Skeletal muscle tissue (tissue), 4 donors: ENCODE results near the gene FICD. TPM values are rescaled to one million over a fixed set of nuclear protein-coding genes. Genes with fewer than 3 reads are reported as not detected.

Experiments used
- H3K27ac ChIP-seq: one replicate; pipeline ENCODE4 v1.7.0; 2013; ENCODE audit warnings: mild to moderate bottlenecking, low read depth, low read length, inconsistent platforms
- H3K27me3 ChIP-seq, 3 donors: one replicate each; pipeline ENCODE4 v1.7.0; 2013; ENCODE audit warnings: low read length in 3 of 3; ENCODE audit not compliant: control insufficient read depth in 3 of 3, insufficient read depth in 3 of 3
- H3K36me3 ChIP-seq, 3 donors: one replicate each; pipeline ENCODE4 v1.7.0; 2013; ENCODE audit warnings: low read length in 3 of 3; ENCODE audit not compliant: control insufficient read depth in 3 of 3, insufficient read depth in 3 of 3
- H3K4me1 ChIP-seq, 3 donors: one replicate each; pipeline ENCODE4 v1.7.0; 2013; ENCODE audit warnings: low read length in 3 of 3, mild to moderate bottlenecking in 3 of 3; ENCODE audit not compliant: control insufficient read depth in 3 of 3, insufficient read depth in 3 of 3
- H3K4me3 ChIP-seq, 3 donors: one replicate each; pipeline ENCODE4 v1.7.0; 2013; ENCODE audit warnings: low read length in 3 of 3
- H3K9ac ChIP-seq, 3 donors: one replicate each; pipeline ENCODE4 v1.7.0; 2013; ENCODE audit warnings: low read length in 3 of 3, mild to moderate bottlenecking in 3 of 3, moderate library complexity in 2 of 3, low read depth in 1 of 3
- H3K9me3 ChIP-seq, 3 donors: one replicate each; pipeline ENCODE4 v1.7.0; 2013; ENCODE audit warnings: low read length in 3 of 3; ENCODE audit not compliant: control insufficient read depth in 3 of 3
- total RNA-seq: library from RNA; depleted of rRNA; stranded (reverse); fragments of >200 nt; gene quantifications from one replicate; pipeline ENCODE4 v1.2.3, GENCODE V29; 2014
- donor health status: Osteomylitis.

The FICD gene
- total RNA-seq, 1 donor from 2014 or later: 1.6 TPM

GRCh38 chr12:108527166-108527496 is 12.1 kb downstream of the FICD start:
- Histone ChIP-seq H3K4me1 (peaks cover 5 to 6% (median 6%) of the 10 kb centered on the region in 3 donors), H3K27ac (no peak overlapping the region), H3K4me3 (no peak overlapping the region), H3K9ac (no peak overlapping the region), H3K27me3 (no peaks in the 10 kb centered on the region), H3K36me3 (peaks cover 81 to 85% (median 84%) of the 10 kb centered on the region in 3 donors), H3K9me3 (no peaks in the 10 kb centered on the region)

GRCh38 chr12:108530161-108530560 is 15.1 kb downstream of the FICD start:
- no peak overlapping the region for H3K9ac ChIP-seq
- H3K27ac ChIP-seq: no peak overlapping the region
- H3K4me3 ChIP-seq: no peak overlapping the region
- peaks cover 9 to 12% (median 12%) of the 10 kb centered on the region in 3 donors for H3K4me1 ChIP-seq
- no peaks in the 10 kb centered on the region for H3K27me3 ChIP-seq
- no peaks in the 10 kb centered on the region for H3K9me3 ChIP-seq
- H3K36me3 ChIP-seq: peaks cover 56 to 73% (median 59%) of the 10 kb centered on the region in 3 donors

- H3K36me3 ChIP-seq: peaks cover 50 to 73% (median 57%) of the 10 kb centered on the region in 3 donors
- peaks cover 9 to 12% (median 12%) of the 10 kb centered on the region in 3 donors for H3K4me1 ChIP-seq
These were observed 17.1 kb downstream of the FICD start for GRCh38 chr12:108531929-108532848.

GRCh38 chr12:108538146-108538545 is 23.1 kb downstream of the FICD start:
- Histone ChIP-seq H3K4me3 (no peak overlapping the region), H3K36me3 (peaks cover 18 to 56% (median 39%) of the 10 kb centered on the region in 3 donors), H3K9me3 (no peaks in the 10 kb centered on the region), H3K4me1 (peaks cover 0 to 4% (median 3%) of the 10 kb centered on the region in 3 donors), H3K27ac (no peak overlapping the region), H3K27me3 (no peaks in the 10 kb centered on the region), H3K9ac (no peak overlapping the region)

More at GRCh38 chr12:108531929-108532848, 17.1 kb downstream of the FICD start:
- H3K27me3 ChIP-seq: no peaks in the 10 kb centered on the region
- peak overlapping the region; percentile 33 for H3K27ac ChIP-seq
- no peaks in the 10 kb centered on the region for H3K9me3 ChIP-seq
- H3K4me3 ChIP-seq: no peak overlapping the region
- peak overlapping the region in 2 of 3 donors; percentile 24 to 69 for H3K9ac ChIP-seq

GRCh38 chr12:108538616-108539195 is 23.6 kb downstream of the FICD start:
- peaks cover 0 to 4% (median 3%) of the 10 kb centered on the region in 3 donors for H3K4me1 ChIP-seq
- no peaks in the 10 kb centered on the region for H3K9me3 ChIP-seq
- peaks cover 21 to 56% (median 45%) of the 10 kb centered on the region in 3 donors for H3K36me3 ChIP-seq
- no peak overlapping the region for H3K4me3 ChIP-seq
- no peak overlapping the region for H3K27ac ChIP-seq
- no peak overlapping the region for H3K9ac ChIP-seq
- no peaks in the 10 kb centered on the region for H3K27me3 ChIP-seq

- H3K27me3 ChIP-seq: no peaks in the 10 kb centered on the region
- peaks cover 16 to 42% (median 39%) of the 10 kb centered on the region in 3 donors for H3K36me3 ChIP-seq
- no peak overlapping the region for H3K27ac ChIP-seq
- peaks cover 0 to 4% (median 3%) of the 10 kb centered on the region in 3 donors for H3K4me1 ChIP-seq
- no peak overlapping the region for H3K4me3 ChIP-seq
- no peaks in the 10 kb centered on the region for H3K9me3 ChIP-seq
- H3K9ac ChIP-seq: no peak overlapping the region
These were observed 27.2 kb downstream of the FICD start for GRCh38 chr12:108542320-108542719.

GRCh38 chr12:108543652-108544051 is 28.6 kb downstream of the FICD start:
- Histone ChIP-seq H3K9me3 (no peaks in the 10 kb centered on the region), H3K27me3 (no peaks in the 10 kb centered on the region), H3K4me1 (peaks cover 3 to 10% (median 7%) of the 10 kb centered on the region in 3 donors), H3K36me3 (peaks cover 22 to 42% (median 32%) of the 10 kb centered on the region in 3 donors), H3K4me3 (no peak overlapping the region), H3K27ac (no peak overlapping the region), H3K9ac (no peak overlapping the region)

GRCh38 chr12:108547686-108548085 is 32.6 kb downstream of the FICD start:
- Histone ChIP-seq H3K36me3 (peaks cover 25 to 39% (median 27%) of the 10 kb centered on the region in 3 donors), H3K4me1 (peaks cover 0 to 10% (median 7%) of the 10 kb centered on the region in 3 donors), H3K9me3 (no peaks in the 10 kb centered on the region), H3K27ac (no peak overlapping the region), H3K27me3 (no peaks in the 10 kb centered on the region), H3K9ac (no peak overlapping the region), H3K4me3 (no peak overlapping the region)

- Histone ChIP-seq H3K36me3 (peaks cover 16 to 27% (median 19%) of the 10 kb centered on the region in 3 donors), H3K27ac (no peak overlapping the region), H3K9me3 (no peaks in the 10 kb centered on the region), H3K4me3 (no peak overlapping the region), H3K4me1 (peaks cover 0 to 7% (median 5%) of the 10 kb centered on the region in 3 donors), H3K9ac (no peak overlapping the region), H3K27me3 (no peaks in the 10 kb centered on the region)
These were observed 34.0 kb downstream of the FICD start for GRCh38 chr12:108548954-108549521.
